Neural cell (in vitro differentiated cells): ENCODE data around the gene PDE11A. TPM values are rescaled to one million over a fixed set of nuclear protein-coding genes. Genes with fewer than 3 reads are reported as not detected.

Experiments
- H2AFZ ChIP-seq: fragments of 200-600, 300-800 bp; sonication (generic), shearing (Covaris generic); 2 replicates; pipeline ENCODE4 v1.6.0; 2014; ENCODE audit warnings: low read depth, mild to moderate bottlenecking, antibody characterized with exemption, low read length, moderate library complexity
- H3F3A ChIP-seq: fragments of 200-600 bp; shearing (Covaris generic); 2 replicates; pipeline ENCODE4 v1.6.1; 2016; ENCODE audit warnings: mild to moderate bottlenecking, moderate library complexity, mixed read lengths, antibody characterized with exemption, low read length; ENCODE audit not compliant: insufficient read depth, poor library complexity, severe bottlenecking
- H3K27ac ChIP-seq: fragments of 200-600, 300-800 bp; sonication (generic), shearing (Covaris generic); 2 replicates; pipeline ENCODE4 v1.5.1; 2014; ENCODE audit warnings: mild to moderate bottlenecking, low read length, moderate library complexity
- H3K27me3 ChIP-seq: fragments of 300-800, 200-600 bp; sonication (generic), shearing (Covaris generic); 2 replicates; pipeline ENCODE4 v1.6.0; 2014; ENCODE audit warnings: mild to moderate bottlenecking, low read depth, low read length, moderate library complexity; ENCODE audit not compliant: insufficient read depth
- H3K36me3 ChIP-seq: fragments of 300-800, 200-600 bp; sonication (generic), shearing (Covaris generic); 2 replicates; pipeline ENCODE4 v1.5.1; 2014; ENCODE audit warnings: mild to moderate bottlenecking, antibody characterized with exemption, low read length, moderate library complexity; ENCODE audit not compliant: insufficient read depth
- H3K4me2 ChIP-seq: fragments of 300-800, 200-600 bp; sonication (generic), shearing (Covaris generic); 2 replicates; pipeline ENCODE4 v1.6.0; 2014; ENCODE audit warnings: mild to moderate bottlenecking, low read length
- H3K4me3 ChIP-seq: fragments of 300-800, 200-600 bp; sonication (generic), shearing (Covaris generic); 2 replicates; pipeline ENCODE4 v1.5.1; 2014; ENCODE audit warnings: mild to moderate bottlenecking, low read length, moderate library complexity
- H3K79me2 ChIP-seq: fragments of 200-600 bp; shearing (Covaris generic); replicated peaks from 2 replicates; pipeline ENCODE4 v1.6.0; 2014; ENCODE audit warnings: mild to moderate bottlenecking, low read length, moderate library complexity; ENCODE audit not compliant: insufficient read depth
- H3K9ac ChIP-seq: fragments of 300-800, 200-600 bp; sonication (generic), shearing (Covaris generic); 2 replicates; pipeline ENCODE4 v1.6.1; 2016; ENCODE audit warnings: mild to moderate bottlenecking, low read length, mixed read lengths
- H3K9me2 ChIP-seq: fragments of 200-600 bp; shearing (Covaris generic); 2 replicates; pipeline ENCODE4 v1.6.1; 2016; ENCODE audit warnings: mild to moderate bottlenecking, low read length, mixed read lengths; ENCODE audit not compliant: insufficient read depth
- H3K9me3 ChIP-seq: fragments of 200-600, 300-800 bp; sonication (generic), shearing (Covaris generic); 2 replicates; pipeline ENCODE4 v1.6.1; 2016; ENCODE audit warnings: mild to moderate bottlenecking, mixed run types, low read length, moderate library complexity, mixed read lengths
- H4K20me1 ChIP-seq: fragments of 200-600 bp; shearing (Covaris generic); 2 replicates; pipeline ENCODE4 v1.6.1; 2016; ENCODE audit warnings: mild to moderate bottlenecking, mixed run types; ENCODE audit not compliant: insufficient read depth
- CTCF ChIP-seq: fragments of 450-650 bp; IDR thresholded peaks from 2 replicates; pipeline ENCODE4 v1.5.1; 2014; ENCODE audit warnings: antibody characterized with exemption, mild to moderate bottlenecking, moderate library complexity; ENCODE audit not compliant: poor library complexity, severe bottlenecking
- EP300 ChIP-seq: fragments of 450-650 bp; conservative IDR thresholded peaks from 2 replicates; pipeline ENCODE4 v1.6.1; 2014; ENCODE audit warnings: antibody characterized with exemption, mild to moderate bottlenecking, moderate library complexity; ENCODE audit not compliant: poor library complexity, severe bottlenecking
- EZH2 ChIP-seq: fragments of 200-600, 300-800 bp; shearing (Covaris generic), sonication (generic); IDR thresholded peaks from 2 replicates; pipeline ENCODE4 v1.6.1; 2014; ENCODE audit warnings: antibody characterized with exemption, low read length, borderline replicate concordance, mild to moderate bottlenecking; ENCODE audit not compliant: insufficient read depth, poor library complexity, severe bottlenecking
- MXI1 ChIP-seq: fragments of 450-650 bp; conservative IDR thresholded peaks from 2 replicates; pipeline ENCODE4 v1.6.1; 2014; ENCODE audit warnings: antibody characterized with exemption, mild to moderate bottlenecking; ENCODE audit not compliant: poor library complexity, severe bottlenecking
- POLR2AphosphoS5 ChIP-seq: IDR thresholded peaks from 2 replicates; pipeline ENCODE4 v1.6.1; 2012
- RAD21 ChIP-seq: fragments of 450-650 bp; conservative IDR thresholded peaks from 2 replicates; pipeline ENCODE4 v1.6.1; 2014; ENCODE audit warnings: antibody characterized with exemption, mild to moderate bottlenecking, moderate library complexity
- REST ChIP-seq: IDR thresholded peaks from 2 replicates; pipeline ENCODE4 v1.6.1; 2012; ENCODE audit warnings: borderline replicate concordance
- SMC3 ChIP-seq: fragments of 450-650 bp; conservative IDR thresholded peaks from 2 replicates; pipeline ENCODE4 v1.6.1; 2014; ENCODE audit warnings: antibody characterized with exemption, mild to moderate bottlenecking, moderate library complexity; ENCODE audit not compliant: poor library complexity
- TAF1 ChIP-seq: IDR thresholded peaks from 2 replicates; pipeline ENCODE4 v1.6.1; 2012; ENCODE audit warnings: low read depth
- polyA plus RNA-seq: library from polyadenylated mRNA; depleted of rRNA; stranded (reverse); fragments of >200 nt; gene quantifications from 2 replicates; pipeline ENCODE4 v1.2.3, GENCODE V29; 2014

PDE11A gene
- polyA plus RNA-seq, 1 donor from 2014 or later = 0.89 TPM

GRCh38 chr2:177692042-177692782, 380.4 kb downstream of the PDE11A start:
- H3K4me2 ChIP-seq = no peak overlapping the region
- H3F3A ChIP-seq = no peaks in the 10 kb centered on the region
- TF ChIP-seq MXI1 = no peak
- no peak for TF ChIP-seq REST
- TF ChIP-seq POLR2AphosphoS5 = no peak
- TF ChIP-seq TAF1 = no peak
- TF ChIP-seq SMC3 = no peak
- TF ChIP-seq EP300 = no peak
- TF ChIP-seq EZH2 = no peak
- TF ChIP-seq CTCF = no peak
- TF ChIP-seq RAD21 = no peak
- H3K9me2 ChIP-seq = no peaks in the 10 kb centered on the region
- no peaks in the 10 kb centered on the region for H3K27me3 ChIP-seq
- H4K20me1 ChIP-seq = no peaks in the 10 kb centered on the region
- H3K79me2 ChIP-seq = no peaks in the 10 kb centered on the region
- H3K4me3 ChIP-seq = no peak overlapping the region
- H3K27ac ChIP-seq = no peak overlapping the region
- no peaks in the 10 kb centered on the region for H3K36me3 ChIP-seq
- H2AFZ ChIP-seq = no peak overlapping the region
- no peaks in the 10 kb centered on the region for H3K9me3 ChIP-seq
- no peak overlapping the region for H3K9ac ChIP-seq

- no peak for TF ChIP-seq REST
- no peak for TF ChIP-seq EZH2
- TF ChIP-seq TAF1 = no peak
- no peak for TF ChIP-seq EP300
- TF ChIP-seq CTCF = no peak
- no peak for TF ChIP-seq SMC3
- no peak for TF ChIP-seq RAD21
- TF ChIP-seq MXI1 = no peak
- TF ChIP-seq POLR2AphosphoS5 = no peak
- no peak overlapping the region for H3K27ac ChIP-seq
These were observed 381.4 kb downstream of the PDE11A start for GRCh38 chr2:177691177-177691576.

More at GRCh38 chr2:177691177-177691576, 381.4 kb downstream of the PDE11A start:
- Histone ChIP-seq H2AFZ (no peak overlapping the region), H3F3A (no peaks in the 10 kb centered on the region), H3K4me2 (no peak overlapping the region), H4K20me1 (no peaks in the 10 kb centered on the region), H3K9me2 (no peaks in the 10 kb centered on the region), H3K79me2 (no peaks in the 10 kb centered on the region), H3K27me3 (no peaks in the 10 kb centered on the region), H3K36me3 (no peaks in the 10 kb centered on the region), H3K9ac (no peak overlapping the region), H3K9me3 (no peaks in the 10 kb centered on the region), H3K4me3 (no peak overlapping the region)
